ENCODE data around the gene EIF3L.

Gene EIF3L

DNA sequence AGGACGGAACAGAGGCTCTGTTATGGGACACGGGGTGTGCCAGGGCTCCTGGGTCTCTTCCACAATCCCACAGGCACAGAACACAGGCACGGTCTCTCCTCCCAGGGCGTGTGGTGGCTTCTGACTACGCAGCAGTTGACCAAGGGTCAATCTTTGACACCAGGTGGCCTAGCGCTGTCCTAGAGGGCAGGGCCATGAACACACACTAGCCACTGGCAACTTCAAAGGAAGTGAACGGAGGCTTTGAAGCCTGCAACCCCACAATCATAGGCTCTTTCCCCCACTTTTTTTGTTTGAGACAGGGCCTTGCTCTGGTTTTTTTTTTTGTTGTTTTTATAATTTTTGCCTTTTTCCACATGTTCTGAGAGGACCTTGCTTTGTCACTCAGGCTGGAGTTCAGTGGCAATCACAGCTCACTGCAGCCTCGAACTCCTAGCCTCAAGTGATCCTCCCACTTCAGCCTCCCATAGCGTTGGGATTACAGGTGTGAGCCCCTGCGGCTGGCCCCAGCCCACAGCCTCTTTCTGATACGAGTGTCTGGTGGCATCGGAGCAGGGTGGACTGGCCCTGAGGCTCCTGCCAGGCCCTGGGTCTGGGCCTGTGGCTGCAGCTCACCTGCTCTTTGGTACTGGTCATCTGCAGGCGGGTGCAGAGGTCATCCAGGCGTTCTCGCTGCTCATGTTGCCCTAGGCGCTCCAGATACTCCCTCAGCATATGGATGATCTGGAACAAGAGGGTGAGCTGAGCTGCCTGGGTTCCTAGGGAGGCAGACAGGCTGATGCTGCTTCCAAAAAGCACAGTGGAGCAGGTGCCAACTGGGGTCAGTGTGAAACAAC, 17.0 kb upstream of the EIF3L start:
- WGBS: 98% methylated on average over 16 of the region's 16 CpGs
- no peak overlapping the region for H2AK5ac ChIP-seq (ENCODE audit: low read length, severe bottlenecking)
- no peak overlapping the region for H3K18ac ChIP-seq (ENCODE audit: low read depth in 1 of 2, low read length in 2 of 2)

DNA sequence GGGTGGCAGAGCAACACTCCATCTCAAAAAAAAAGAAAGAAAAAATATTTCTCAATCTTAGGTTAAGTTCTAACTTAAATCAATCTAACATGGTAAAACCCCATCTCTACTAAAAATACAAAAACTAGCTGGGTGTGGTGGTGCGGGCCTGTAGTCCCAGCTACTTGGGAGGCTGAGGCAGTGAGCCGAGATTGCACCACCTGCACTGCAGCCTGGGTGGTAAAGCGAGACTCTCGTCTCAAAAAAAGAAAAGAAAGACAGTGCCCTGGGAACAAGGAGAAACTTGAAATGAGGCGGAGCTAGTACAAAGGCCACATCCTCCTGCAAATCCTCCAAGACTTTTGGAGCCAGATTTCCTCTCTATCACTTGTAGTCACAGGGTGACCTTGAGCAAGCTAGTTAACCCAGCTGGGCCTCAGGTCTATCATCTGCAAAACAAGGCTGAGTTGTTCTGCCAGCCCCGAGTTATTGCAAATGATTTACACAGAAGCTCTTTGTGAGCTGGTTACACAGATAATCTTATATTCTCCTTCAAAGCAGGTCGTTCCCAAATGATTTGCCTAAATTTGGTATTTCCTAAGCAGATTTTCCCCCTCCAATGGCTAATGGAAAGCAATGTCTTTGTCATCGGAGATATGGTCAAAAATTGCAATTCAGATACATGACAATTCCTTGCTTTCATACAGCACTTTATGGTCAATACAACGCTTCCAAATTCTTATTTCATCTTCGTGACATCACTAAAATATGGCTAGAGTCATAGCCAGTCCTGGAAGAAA, 7.0 kb upstream of the EIF3L start:
- Histone ChIP-seq H3K4me1 (ENCODE audit: control insufficient read depth, insufficient read depth, low read depth, low read length) (peaks cover 5% of the 10 kb centered on the region), H2BK120ac (ENCODE audit: low read depth, low read length) (no peak overlapping the region), H2BK15ac (ENCODE audit: low read depth, poor library complexity, severe bottlenecking) (no peak overlapping the region), H3K4me3 (ENCODE audit: insufficient read depth in 1 of 2, low read depth in 1 of 2, low read length in 2 of 2) (peak overlapping the region in 1 of 2 experiments; percentile 91), H3K18ac (ENCODE audit: low read depth in 1 of 2, low read length in 2 of 2) (no peak overlapping the region), H3K4me2 (ENCODE audit: low read length, poor library complexity, severe bottlenecking) (no peak overlapping the region), H3K36me3 (ENCODE audit: control insufficient read depth in 1 of 2, insufficient read depth in 2 of 2, low read depth in 1 of 2, low read length in 2 of 2) (peaks cover 24 to 26% of the 10 kb centered on the region in 2 experiments), H2AK5ac (ENCODE audit: low read length, severe bottlenecking) (no peak overlapping the region), H3K9me3 (ENCODE audit: control insufficient read depth, low read length) (no peaks in the 10 kb centered on the region), H4K8ac (ENCODE audit: low read length) (no peak overlapping the region), H3K23ac (ENCODE audit: low read length in 2 of 2) (no peak overlapping the region), H2AFZ (ENCODE audit: low read depth, low read length) (no peak overlapping the region), H4K91ac (ENCODE audit: low read length) (no peak overlapping the region), H3K79me1 (replicated peaks; ENCODE audit: low read length, poor library complexity, severe bottlenecking) (peaks cover 13% of the 10 kb centered on the region), H2BK12ac (ENCODE audit: low read length in 2 of 2) (no peak overlapping the region), H3K27me3 (ENCODE audit: control insufficient read depth in 1 of 2, insufficient read depth in 1 of 2, low read length in 2 of 2) (no peaks in the 10 kb centered on the region), H3K27ac (ENCODE audit: low read length, poor library complexity, severe bottlenecking) (no peak overlapping the region), H2BK5ac (ENCODE audit: low read depth, low read length, poor library complexity, severe bottlenecking) (no peak overlapping the region), H3K14ac (ENCODE audit: low read length in 2 of 2) (no peak overlapping the region), H3K4ac (ENCODE audit: low read depth in 1 of 2, low read length in 2 of 2) (no peak overlapping the region), H3K9ac (ENCODE audit: low read length) (peak overlapping the region; percentile 91)
- DNase-seq: no peak
- WGBS: 98% methylated on average over 10 of the region's 10 CpGs

More for the DNA sequence above, 17.0 kb upstream of the EIF3L start:
- Histone ChIP-seq H2BK5ac (ENCODE audit: low read depth, low read length, poor library complexity, severe bottlenecking) (no peak overlapping the region), H3K4me3 (ENCODE audit: insufficient read depth in 1 of 2, low read depth in 1 of 2, low read length in 2 of 2) (no peak overlapping the region), H3K9ac (ENCODE audit: low read length) (no peak overlapping the region), H3K9me3 (ENCODE audit: control insufficient read depth, low read length) (no peaks in the 10 kb centered on the region), H3K27me3 (ENCODE audit: control insufficient read depth in 1 of 2, insufficient read depth in 1 of 2, low read length in 2 of 2) (no peaks in the 10 kb centered on the region), H3K36me3 (ENCODE audit: control insufficient read depth in 1 of 2, insufficient read depth in 2 of 2, low read depth in 1 of 2, low read length in 2 of 2) (peaks cover 58 to 62% of the 10 kb centered on the region in 2 experiments), H2BK12ac (ENCODE audit: low read length in 2 of 2) (no peak overlapping the region), H2BK15ac (ENCODE audit: low read depth, poor library complexity, severe bottlenecking) (no peak overlapping the region), H4K91ac (ENCODE audit: low read length) (no peak overlapping the region), H3K4me2 (ENCODE audit: low read length, poor library complexity, severe bottlenecking) (no peak overlapping the region), H3K14ac (ENCODE audit: low read length in 2 of 2) (no peak overlapping the region), H3K4ac (ENCODE audit: low read depth in 1 of 2, low read length in 2 of 2) (no peak overlapping the region), H2BK120ac (ENCODE audit: low read depth, low read length) (no peak overlapping the region), H3K27ac (ENCODE audit: low read length, poor library complexity, severe bottlenecking) (no peak overlapping the region), H3K79me1 (replicated peaks; ENCODE audit: low read length, poor library complexity, severe bottlenecking) (peaks cover 2% of the 10 kb centered on the region), H2AFZ (ENCODE audit: low read depth, low read length) (no peak overlapping the region), H4K8ac (ENCODE audit: low read length) (no peak overlapping the region), H3K23ac (ENCODE audit: low read length in 2 of 2) (no peak overlapping the region), H3K4me1 (ENCODE audit: control insufficient read depth, insufficient read depth, low read depth, low read length) (no peaks in the 10 kb centered on the region)
- no peak for DNase-seq

DNA sequence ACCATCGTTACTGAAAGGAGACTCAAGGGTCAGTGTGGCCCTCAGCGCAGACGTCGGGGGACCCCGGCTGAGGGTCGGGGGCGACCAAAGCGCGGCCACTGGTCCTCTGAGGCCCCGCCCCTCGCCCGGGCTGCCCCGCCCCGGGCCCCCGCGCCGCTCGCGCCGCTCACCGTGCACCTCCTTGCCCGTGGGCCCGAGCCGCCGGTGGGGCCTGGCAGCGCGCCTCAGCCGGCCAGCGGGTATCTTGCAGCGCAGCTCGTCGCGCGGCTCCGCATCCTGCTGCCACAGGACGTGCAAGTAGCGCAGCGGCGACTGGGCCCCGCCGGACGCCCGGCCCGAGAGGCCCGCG, 5.5 kb upstream of the EIF3L start:
- H3K9ac ChIP-seq (ENCODE audit: low read length): peak overlapping the region; percentile 91
- H3K79me1 ChIP-seq (replicated peaks; ENCODE audit: low read length, poor library complexity, severe bottlenecking): peaks cover 17% of the 10 kb centered on the region
- H3K4me3 ChIP-seq (ENCODE audit: insufficient read depth in 1 of 2, low read depth in 1 of 2, low read length in 2 of 2): peak overlapping the region; percentile 91 to 96
- H2BK12ac ChIP-seq (ENCODE audit: low read length in 2 of 2): peak overlapping the region in 1 of 2 experiments; percentile 80
- peak overlapping the region; percentile 25 for H4K91ac ChIP-seq (ENCODE audit: low read length)
- no peaks in the 10 kb centered on the region for H3K9me3 ChIP-seq (ENCODE audit: control insufficient read depth, low read length)
- peak overlapping the region; percentile 72 for H3K4me2 ChIP-seq (ENCODE audit: low read length, poor library complexity, severe bottlenecking)
- H3K4me1 ChIP-seq (ENCODE audit: control insufficient read depth, insufficient read depth, low read depth, low read length): peaks cover 10% of the 10 kb centered on the region
- peak overlapping the region in 1 of 2 experiments; percentile 78 for H3K23ac ChIP-seq (ENCODE audit: low read length in 2 of 2)
- peak; percentile 66 for DNase-seq
- H3K27ac ChIP-seq (ENCODE audit: low read length, poor library complexity, severe bottlenecking): peak overlapping the region; percentile 82
- H3K14ac ChIP-seq (ENCODE audit: low read length in 2 of 2): peak overlapping the region in 1 of 2 experiments; percentile 100
- no peak overlapping the region for H2BK15ac ChIP-seq (ENCODE audit: low read depth, poor library complexity, severe bottlenecking)
- peak overlapping the region; percentile 90 for H2AFZ ChIP-seq (ENCODE audit: low read depth, low read length)
- H2BK5ac ChIP-seq (ENCODE audit: low read depth, low read length, poor library complexity, severe bottlenecking): peak overlapping the region; percentile 89
- H2AK5ac ChIP-seq (ENCODE audit: low read length, severe bottlenecking): no peak overlapping the region
- no peak overlapping the region for H4K8ac ChIP-seq (ENCODE audit: low read length)
- peak overlapping the region; percentile 45 to 94 for H3K18ac ChIP-seq (ENCODE audit: low read depth in 1 of 2, low read length in 2 of 2)
- no peaks in the 10 kb centered on the region for H3K27me3 ChIP-seq (ENCODE audit: control insufficient read depth in 1 of 2, insufficient read depth in 1 of 2, low read length in 2 of 2)
- H2BK120ac ChIP-seq (ENCODE audit: low read depth, low read length): peak overlapping the region; percentile 82
- H3K36me3 ChIP-seq (ENCODE audit: control insufficient read depth in 1 of 2, insufficient read depth in 2 of 2, low read depth in 1 of 2, low read length in 2 of 2): peaks cover 13 to 15% of the 10 kb centered on the region in 2 experiments
- peak overlapping the region in 1 of 2 experiments; percentile 88 for H3K4ac ChIP-seq (ENCODE audit: low read depth in 1 of 2, low read length in 2 of 2)
- under 1% methylated on average over 44 of the region's 46 CpGs for WGBS

DNA sequence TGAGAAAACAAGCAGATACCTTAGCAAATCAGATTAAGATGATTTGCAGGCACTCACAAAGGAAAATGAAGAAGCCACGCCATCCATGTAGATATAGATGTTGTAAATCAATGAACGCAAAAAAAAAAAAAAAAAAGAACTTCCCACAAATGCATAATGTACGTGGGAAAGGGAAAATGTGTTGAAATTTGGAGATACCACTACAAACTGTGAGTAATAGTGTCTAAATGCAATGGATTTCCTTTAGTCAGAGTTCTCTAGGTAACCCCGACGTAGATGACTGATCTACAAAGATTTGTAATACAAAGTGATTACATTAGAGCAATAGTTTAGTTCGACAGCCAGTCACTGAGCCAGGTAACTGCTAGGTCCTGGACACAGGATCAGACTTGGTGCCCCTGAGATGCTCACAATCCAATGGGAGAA, 4.3 kb upstream of the EIF3L start:
- no peak overlapping the region for H3K4me2 ChIP-seq (ENCODE audit: low read length, poor library complexity, severe bottlenecking)
- no peak overlapping the region for H2BK120ac ChIP-seq (ENCODE audit: low read depth, low read length)
- peak overlapping the region; percentile 91 for H3K9ac ChIP-seq (ENCODE audit: low read length)
- no peak overlapping the region for H3K14ac ChIP-seq (ENCODE audit: low read length in 2 of 2)
- no peak overlapping the region for H3K18ac ChIP-seq (ENCODE audit: low read depth in 1 of 2, low read length in 2 of 2)
- WGBS: 98% methylated on average over 5 of the region's 6 CpGs
- no peak overlapping the region for H2BK12ac ChIP-seq (ENCODE audit: low read length in 2 of 2)
- no peak overlapping the region for H2BK15ac ChIP-seq (ENCODE audit: low read depth, poor library complexity, severe bottlenecking)
- H3K27me3 ChIP-seq (ENCODE audit: control insufficient read depth in 1 of 2, insufficient read depth in 1 of 2, low read length in 2 of 2): no peaks in the 10 kb centered on the region
- H4K91ac ChIP-seq (ENCODE audit: low read length): no peak overlapping the region
- no peaks in the 10 kb centered on the region for H3K9me3 ChIP-seq (ENCODE audit: control insufficient read depth, low read length)
- H3K4ac ChIP-seq (ENCODE audit: low read depth in 1 of 2, low read length in 2 of 2): no peak overlapping the region
- peak overlapping the region; percentile 72 for H3K27ac ChIP-seq (ENCODE audit: low read length, poor library complexity, severe bottlenecking)
- H2AK5ac ChIP-seq (ENCODE audit: low read length, severe bottlenecking): no peak overlapping the region
- H3K79me1 ChIP-seq (replicated peaks; ENCODE audit: low read length, poor library complexity, severe bottlenecking): peaks cover 13% of the 10 kb centered on the region
- H3K4me3 ChIP-seq (ENCODE audit: insufficient read depth in 1 of 2, low read depth in 1 of 2, low read length in 2 of 2): peak overlapping the region; percentile 17 to 91
- H3K4me1 ChIP-seq (ENCODE audit: control insufficient read depth, insufficient read depth, low read depth, low read length): peaks cover 11% of the 10 kb centered on the region
- H2AFZ ChIP-seq (ENCODE audit: low read depth, low read length): no peak overlapping the region
- no peak overlapping the region for H4K8ac ChIP-seq (ENCODE audit: low read length)
- H3K23ac ChIP-seq (ENCODE audit: low read length in 2 of 2): no peak overlapping the region
- no peak for DNase-seq
- peaks cover 3 to 6% of the 10 kb centered on the region in 2 experiments for H3K36me3 ChIP-seq (ENCODE audit: control insufficient read depth in 1 of 2, insufficient read depth in 2 of 2, low read depth in 1 of 2, low read length in 2 of 2)
- H2BK5ac ChIP-seq (ENCODE audit: low read depth, low read length, poor library complexity, severe bottlenecking): no peak overlapping the region
